GM19397 (cell line): ENCODE measurements around the gene KCNB1.

Experiments used
- ATAC-seq: cut with Tn5 transposase; IDR thresholded peaks from one replicate; pipeline ENCODE4 v1.9.1; 2021; ENCODE audit warnings: mild to moderate bottlenecking, moderate library complexity; ENCODE audit not compliant: unreplicated experiment

Gene KCNB1

DNA sequence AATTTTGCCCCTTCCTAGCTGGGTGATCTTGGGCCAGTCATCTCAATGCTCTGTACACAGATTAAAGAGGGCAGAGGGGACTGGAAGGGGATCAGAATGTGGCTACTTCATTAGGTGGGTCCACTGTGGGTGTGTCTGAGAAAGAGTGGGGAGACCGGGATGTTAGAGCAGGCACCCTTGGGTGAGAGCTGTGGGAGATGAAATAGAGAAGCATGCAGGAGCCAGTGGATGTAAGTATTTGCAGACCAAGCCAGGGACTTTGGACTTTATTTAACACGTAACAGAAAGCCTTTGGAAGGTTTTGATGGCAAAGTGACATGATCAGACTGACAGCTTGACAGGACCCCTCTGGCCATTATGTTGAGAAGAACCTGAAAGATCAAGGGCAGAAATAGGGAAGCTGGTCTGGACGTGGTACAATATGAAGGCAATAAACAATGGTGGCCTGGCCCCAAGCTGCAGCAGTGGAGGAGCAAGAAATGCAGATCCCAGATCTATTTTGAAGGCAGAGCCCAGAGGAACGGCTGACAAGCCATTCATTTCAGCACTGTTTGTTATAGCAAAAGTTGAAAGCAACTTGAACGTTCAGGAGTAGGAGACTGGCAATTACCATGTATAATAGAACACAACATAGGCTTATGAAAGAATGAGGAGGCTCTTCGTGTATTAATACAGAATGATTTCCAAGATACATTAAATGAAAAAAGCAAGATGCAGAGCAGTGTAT is 122.1 kb downstream of the KCNB1 start:
- no peak for ATAC-seq

DNA sequence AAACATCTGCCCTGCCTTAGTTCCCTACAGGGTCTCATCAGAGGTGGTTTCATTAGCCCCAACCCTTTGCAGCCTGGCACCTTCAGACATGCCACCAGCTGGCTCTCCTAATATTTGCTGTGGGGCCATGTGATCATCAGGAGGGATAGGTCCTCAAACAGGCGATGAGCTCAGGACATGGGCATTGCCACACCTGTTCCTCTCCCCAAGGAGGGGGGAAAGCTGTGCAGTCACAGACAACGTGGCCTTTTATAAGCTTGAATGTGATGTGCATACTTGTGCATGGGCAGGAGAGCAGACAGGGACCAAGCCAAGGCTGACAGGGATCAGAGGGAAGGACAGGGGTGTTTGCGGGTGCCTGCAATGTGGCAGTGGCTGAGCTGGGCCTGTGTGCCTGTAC is 125.8 kb downstream of the KCNB1 start:
- ATAC-seq, result no peak

DNA sequence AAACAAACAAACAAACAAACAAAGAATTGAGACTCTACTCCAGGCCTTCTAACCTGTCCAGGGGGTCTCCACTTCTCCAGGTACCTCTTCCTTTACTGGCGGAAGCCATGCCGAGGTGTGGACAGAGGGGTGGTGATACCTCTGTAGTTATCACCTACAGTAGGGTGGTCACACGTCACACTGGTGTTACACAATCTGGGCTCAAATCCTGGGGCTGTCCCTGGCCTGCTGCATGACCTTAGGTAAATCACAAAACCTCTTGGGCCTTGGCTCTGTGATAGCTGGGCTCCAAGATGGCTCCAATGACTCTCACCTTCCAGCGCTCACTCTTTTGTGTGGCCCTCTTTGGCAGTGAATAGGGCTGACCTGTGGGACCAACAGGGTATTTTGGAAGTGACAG is 127.8 kb downstream of the KCNB1 start:
- ATAC-seq, result no peak

DNA sequence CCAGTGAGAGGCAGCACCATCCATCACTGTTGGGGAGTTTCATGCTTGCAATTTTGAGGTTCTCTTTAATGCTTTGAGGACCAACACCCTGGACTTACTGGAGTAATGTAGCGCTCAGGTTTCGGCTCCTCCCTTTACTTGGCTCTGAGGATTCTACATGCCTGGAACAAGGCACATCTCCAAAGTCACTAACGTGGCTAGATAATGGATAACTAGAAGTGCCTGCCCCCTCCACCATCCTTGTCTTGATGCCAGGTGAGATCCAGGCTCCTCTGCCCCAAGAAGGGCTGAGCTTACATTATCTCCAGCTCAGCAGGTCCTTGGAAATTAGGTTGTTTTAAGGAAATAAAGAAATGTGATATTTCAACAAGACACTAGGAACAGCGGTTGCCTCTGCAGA is 129.1 kb downstream of the KCNB1 start:
- ATAC-seq, result no peak

DNA sequence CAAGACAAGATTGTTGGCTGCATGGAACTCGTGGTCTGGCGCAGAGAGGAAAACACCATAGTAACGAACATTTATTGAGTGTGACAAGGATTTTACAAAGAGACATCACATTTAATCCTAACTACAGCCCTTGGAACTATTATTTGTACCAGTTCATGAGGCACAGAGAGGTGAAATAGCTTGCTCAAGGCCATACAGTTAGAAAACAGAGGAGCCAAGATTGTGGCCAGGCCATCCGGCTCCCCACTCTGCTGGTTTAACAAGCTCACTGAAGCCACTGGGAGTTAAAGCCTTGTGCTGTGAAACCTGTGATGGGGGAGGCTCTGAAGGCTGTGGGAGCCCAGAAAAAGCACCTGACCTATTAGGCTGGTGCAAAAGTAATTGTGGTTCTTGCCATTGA is 129.7 kb downstream of the KCNB1 start:
- no peak for ATAC-seq

DNA sequence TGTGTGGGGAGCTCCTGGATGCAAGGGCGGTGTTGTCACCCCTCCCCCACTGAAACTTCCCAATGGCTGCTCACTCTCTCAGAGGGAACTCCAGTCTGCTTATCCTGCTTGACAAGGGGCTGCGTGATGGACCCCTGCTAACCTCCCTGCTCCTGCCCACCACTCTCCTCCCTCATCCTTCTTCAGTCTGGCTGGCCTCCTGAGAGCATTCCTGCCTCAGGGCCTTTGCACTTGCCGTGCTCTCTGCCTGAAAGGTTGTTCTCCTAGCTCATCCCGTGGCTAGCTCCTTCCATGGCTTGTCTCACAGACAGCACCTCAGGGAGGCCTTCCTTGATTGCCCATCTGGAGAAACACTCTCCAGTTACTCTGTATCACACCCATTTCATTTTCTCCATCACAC is 130.7 kb downstream of the KCNB1 start:
- ATAC-seq, result no peak

DNA sequence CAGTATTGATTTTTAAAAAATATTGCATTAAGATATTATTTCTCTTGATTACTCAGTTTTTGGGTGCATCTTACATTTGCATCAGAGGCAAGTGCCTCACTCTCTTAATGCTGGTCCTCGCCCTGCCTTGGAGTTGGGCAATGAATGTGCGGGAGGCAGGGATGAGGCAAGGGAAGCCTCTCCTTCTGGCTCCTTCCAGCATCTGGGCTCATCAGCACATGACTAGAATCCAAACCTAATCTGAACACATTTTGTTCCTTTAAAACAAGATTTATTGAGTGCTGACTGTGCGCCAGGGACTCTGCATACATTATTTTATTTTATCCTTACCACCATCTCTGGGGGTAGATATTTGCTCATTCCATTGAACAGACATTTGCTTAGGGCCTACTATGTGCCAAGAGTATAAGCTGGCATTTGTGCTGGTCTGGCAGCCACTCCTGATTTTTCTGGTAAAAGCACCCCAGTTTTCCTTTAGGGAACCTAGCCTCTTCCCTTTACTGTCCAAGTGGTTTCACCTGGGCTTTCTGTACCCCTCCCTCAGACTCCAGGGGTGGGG is 132.7 kb downstream of the KCNB1 start:
- no peak for ATAC-seq

DNA sequence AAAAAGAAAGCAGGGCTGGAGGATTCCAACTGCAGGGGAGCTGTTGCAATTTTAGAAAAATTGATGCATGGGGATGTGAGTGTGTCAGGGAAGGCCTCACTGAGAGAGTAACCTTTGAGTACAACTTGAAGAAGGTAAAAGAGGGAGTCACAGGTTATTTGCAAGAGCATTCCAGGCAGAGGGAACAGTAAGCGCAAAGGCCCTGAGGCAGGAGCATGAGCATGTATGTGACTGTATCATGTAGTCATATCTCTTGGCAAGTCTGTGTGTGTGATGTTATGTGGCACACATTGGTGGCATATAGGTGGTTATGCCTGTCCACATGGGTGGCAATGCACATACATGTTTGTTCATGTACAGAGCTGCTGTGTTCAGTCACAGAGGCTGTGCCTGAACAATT is 133.4 kb downstream of the KCNB1 start:
- ATAC-seq, result no peak

DNA sequence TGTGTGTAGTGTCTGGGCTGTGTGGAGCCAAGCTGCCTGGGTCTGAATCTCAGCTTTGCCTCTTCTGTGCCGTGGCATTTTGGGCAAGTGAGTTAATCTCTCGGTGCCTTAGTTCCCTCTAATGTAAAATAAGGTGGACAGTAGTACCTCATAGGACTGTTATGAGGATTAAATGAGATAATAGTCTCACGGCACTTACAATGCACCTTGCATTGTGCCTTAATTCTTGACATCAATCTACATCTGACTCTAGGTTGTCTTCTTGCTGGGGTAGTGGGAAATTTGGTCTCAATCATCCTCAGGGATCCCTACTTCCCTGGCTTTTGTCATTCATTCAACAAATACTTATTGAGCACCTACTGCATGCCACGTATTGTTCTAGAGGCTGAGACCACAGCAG is 133.9 kb downstream of the KCNB1 start:
- ATAC-seq, result no peak

DNA sequence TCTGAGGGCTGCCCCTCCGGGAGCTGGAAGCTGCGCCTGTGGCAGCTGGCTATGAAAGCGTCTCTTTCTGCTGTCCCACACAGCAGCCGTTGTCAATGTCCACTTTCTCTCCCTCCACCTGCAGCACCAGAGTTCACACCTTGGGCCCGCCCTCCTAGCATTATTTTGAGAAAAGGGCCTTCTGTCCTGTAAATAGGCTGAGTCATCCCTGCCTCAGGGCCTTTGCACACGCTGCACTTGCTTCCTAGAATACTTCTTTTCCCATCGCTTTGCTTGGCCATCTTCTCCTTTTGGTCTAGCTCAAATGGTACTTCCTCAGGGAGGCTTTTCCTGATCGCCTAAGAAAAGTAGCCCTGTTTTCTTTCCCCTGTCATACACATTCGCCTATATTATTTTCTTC is 135.3 kb downstream of the KCNB1 start:
- ATAC-seq, result no peak

DNA sequence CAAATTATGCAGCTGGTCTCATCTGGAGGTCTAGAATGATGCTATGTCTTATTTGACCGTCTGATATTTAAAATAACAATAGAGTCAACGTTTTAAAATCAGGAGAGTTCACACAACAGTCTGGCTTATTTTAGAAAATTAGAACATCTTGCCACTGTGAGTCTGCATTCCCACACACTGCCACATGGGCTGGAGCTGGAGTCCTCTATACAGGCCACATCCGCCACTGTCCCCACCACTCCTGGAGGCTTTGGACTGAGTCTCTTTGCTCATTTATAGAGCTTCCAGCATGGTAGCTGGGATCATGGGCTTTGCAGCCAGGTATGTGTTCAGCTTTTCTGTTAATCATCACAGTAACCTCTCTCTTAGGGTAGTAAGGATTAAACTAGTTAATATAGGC is 135.8 kb downstream of the KCNB1 start:
- ATAC-seq, result no peak

DNA sequence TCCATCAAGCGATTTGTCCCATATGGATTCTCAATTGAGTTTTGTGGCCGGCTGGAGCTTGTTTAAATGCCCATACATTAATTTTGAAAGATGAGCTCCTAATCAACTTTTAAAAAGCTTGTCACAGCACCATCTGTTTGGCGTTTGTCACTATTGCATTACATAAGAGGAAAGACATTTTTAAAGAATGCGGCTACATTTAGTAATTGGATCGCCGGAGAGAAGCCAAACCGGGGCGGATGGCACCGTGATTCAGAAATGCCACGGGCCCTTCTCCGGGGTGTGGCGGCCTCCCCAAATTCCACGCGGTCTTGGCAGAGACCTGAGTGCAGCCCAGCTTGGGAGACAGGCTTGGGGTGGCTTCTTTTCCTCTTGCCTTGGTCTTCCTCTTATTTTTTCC is 136.9 kb downstream of the KCNB1 start:
- ATAC-seq, result no peak

DNA sequence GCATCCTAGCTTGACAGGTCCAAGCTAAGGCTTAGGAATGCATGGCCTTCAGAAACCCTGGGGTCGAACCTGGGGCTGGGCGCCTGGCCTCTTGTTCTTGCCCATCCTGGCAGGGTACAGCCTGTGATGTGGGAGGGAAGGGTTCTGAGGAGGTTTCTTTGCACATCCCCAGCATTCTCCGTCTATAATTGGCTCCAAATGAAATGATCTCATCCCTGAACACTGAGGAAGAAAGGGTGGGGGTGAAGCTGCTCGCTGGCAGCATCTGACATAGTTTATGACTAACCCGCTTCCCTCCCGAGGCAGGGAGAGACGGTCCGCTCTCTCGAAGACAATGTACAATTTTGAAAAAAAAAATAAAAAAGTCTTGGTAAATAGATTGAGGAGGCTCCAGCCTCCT is 137.5 kb downstream of the KCNB1 start:
- no peak for ATAC-seq

DNA sequence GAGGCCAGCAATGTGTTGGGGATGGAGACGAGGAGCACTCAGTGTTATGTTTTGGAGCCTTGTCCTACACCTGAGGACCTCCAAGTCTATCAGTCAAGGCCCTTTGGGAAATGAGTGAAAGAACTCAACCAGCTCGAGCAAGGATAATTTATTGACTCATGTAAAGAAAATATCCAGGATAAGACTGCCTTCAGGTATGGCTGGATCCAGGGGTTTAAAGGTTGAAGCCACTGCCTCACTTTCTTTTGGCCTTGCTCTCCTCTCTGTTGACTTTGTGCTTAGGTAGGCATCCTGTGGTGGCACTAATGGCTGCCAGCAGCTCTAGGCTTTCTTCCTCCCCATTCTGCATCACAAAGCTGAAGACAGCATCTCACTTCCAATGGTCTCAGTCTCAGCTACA is 138.3 kb downstream of the KCNB1 start:
- no peak for ATAC-seq

DNA sequence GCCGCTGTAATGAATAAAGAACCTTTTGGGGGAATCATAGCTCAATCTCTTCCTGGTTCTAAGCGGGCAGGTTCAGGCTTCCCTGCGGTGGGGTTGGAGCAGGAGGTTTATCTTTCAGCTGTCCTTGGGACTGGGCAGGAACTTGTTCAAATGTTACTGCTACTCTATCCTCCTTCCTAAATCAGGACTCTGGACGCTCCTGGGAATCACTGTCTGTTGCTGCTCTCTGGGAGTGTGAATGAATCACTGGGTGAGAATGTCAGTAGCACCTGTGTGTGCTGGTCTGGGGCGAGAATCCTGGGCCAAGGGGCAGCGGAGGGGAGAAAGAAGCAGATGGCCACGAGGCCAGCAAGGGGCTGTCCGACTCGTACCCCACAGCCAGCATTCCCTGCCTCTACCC is 139.2 kb downstream of the KCNB1 start:
- no peak for ATAC-seq

DNA sequence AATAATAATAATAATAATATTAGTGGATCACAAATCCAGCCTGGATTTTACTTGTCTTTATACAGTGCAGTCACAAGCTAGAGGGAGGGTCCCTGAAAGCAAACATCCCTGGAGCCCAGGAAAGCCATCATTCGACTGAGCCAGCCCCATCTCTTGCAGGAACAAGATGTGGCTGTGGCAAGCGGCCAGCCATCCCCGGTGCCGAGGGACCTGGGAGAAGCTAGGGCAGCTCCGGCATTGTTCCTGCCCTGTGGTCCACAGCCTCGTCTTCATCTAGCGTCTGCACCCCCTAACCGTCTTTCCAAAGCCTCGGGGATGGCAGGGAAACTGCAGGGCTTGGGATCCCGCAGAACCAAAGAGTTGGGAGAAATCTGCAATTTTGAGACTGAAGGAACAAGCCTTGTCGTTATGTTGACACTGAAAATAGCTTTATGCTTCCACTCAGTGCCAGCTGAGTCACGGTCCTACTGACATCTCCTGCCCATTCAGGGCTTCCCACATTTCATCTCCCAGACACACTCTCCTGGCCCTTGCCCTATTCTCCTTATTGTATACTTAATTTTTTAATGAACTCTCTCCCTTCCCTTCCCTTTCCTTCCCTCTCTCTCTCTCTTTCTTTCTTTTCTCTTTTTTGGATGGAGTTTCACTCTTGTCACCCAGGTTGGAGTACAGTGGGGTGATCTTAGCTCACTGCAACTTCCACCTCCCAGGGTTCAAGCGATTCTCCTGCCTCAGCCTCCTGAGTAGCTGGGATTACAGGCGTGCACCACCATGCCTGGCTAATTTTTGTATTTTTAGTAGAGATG is 142.1 kb downstream of the KCNB1 start:
- ATAC-seq, result no peak

DNA sequence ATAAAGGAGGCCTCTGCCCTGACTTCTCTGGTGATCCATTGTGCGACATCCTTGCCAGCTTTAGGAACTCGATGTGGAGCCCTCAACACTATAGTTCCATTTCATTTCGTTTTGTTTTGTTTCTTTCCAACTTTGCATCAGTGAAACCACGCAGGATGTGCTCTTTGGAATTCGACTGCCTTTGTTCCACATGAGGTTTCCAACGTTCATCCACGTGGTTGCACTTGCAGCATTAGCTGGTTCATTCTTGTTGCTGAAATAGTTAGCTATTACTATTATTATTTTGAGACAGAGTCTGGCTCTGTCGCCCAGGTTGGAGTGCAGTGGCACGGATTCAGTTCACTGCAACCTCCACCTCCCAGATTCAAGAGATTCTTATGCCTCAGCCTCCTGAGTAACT is 143.3 kb downstream of the KCNB1 start:
- no peak for ATAC-seq

DNA sequence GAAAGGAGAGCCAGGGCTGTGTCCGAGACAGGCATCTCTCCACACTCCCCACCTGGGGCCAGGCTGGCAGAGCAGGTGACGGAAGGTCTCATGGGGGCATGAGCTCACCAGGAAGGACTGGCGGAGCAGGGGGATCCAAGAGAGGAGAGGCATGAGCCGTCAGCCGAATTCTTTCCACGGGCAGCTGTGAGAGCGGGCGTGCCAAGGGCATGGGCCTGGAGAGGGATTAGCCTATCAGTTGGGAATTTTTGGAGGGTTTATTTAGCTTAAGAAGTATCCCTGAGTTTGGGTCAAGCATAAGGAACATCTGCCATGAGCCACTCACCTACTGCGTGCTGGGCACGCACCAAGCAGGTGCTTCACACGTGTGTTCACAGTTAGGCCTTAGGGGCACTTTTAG is 144.4 kb downstream of the KCNB1 start:
- no peak for ATAC-seq

DNA sequence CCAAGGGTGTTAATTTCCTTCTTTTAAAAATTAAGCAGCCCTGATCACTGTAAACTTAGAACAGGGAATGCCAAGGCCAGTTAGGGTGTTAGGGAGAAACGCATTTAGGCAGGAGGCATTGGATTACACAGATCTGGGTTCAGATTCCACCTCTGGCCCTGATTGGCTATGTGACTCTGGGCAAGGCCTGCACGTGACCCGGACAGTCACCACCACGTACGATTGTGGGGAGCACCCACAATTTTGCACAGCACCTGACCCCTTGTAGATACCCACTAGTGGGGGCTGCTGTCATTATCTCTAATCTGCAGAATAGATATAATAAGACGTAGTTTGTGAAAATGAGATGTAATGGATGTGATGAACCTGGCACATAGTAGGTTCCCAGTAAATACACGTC is 145.1 kb downstream of the KCNB1 start:
- no peak for ATAC-seq

DNA sequence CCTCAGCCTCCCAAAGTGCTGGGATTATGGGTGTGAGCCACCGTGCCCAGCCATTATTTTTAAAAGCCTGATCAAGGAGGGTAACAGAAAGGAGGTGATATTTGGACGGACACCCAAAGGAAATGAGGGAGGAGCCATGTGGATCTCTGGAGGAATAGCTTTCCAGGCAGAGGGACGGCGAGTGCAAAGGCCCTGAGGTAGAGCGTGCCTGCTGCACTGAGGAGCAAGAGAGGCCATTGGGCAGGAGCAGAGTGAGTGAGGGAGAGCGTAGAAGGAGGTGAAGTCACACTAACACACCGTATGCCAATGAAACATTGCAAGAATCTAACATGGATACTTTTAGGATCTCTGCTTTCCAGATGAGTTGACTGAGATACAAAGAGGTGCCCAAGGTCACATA is 145.7 kb downstream of the KCNB1 start:
- no peak for ATAC-seq

DNA sequence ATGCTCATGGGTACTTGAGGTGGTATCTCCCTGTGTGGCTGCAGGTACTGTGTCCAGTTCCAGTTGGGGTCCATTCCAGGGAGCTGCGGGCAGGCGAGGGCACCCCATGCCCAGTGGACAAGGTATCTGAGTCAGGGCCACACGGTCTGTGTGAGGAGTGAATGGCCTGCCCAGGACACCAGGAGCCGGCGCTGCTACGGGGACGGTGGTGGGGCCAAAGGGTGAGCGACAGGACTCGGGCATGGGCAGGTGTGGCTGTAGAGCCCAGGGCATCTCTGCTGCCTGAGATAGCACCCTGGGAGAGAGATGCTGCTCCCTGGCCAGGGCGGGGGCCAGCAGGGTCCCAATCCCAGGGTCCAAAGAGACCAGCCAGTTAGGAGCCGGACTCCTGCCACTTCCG is 147.0 kb downstream of the KCNB1 start:
- ATAC-seq, result no peak
